GM23248 (cell line): ENCODE results near the gene KLK5. TPM values are rescaled to one million over a fixed set of nuclear protein-coding genes. Genes with fewer than 3 reads are reported as not detected.

ENCODE experiments used
- DNase-seq: peaks from one replicate; pipeline ENCODE4 v3.0.0-alpha.2; 2015
- H2AFZ ChIP-seq: fragments of 200-600 bp; sonication (generic); 2 replicates; pipeline ENCODE4 v1.6.1; 2016; ENCODE audit warnings: antibody characterized with exemption
- H3F3A ChIP-seq: fragments of 200-600 bp; sonication (generic); 2 replicates; pipeline ENCODE4 v1.6.1; 2016; ENCODE audit warnings: mild to moderate bottlenecking, antibody characterized with exemption, mixed run types; ENCODE audit not compliant: insufficient read depth
- H3K27ac ChIP-seq: fragments of 200-600 bp; sonication (generic); 2 replicates; pipeline ENCODE4 v1.5.1; 2016; ENCODE audit warnings: mild to moderate bottlenecking
- H3K27me3 ChIP-seq: fragments of 200-600 bp; sonication (generic); replicated peaks from 2 replicates; pipeline ENCODE4 v1.6.1; 2016; ENCODE audit warnings: mild to moderate bottlenecking; ENCODE audit not compliant: insufficient read depth
- H3K36me3 ChIP-seq: fragments of 200-600 bp; sonication (generic); 2 replicates; pipeline ENCODE4 v1.6.1; 2016; ENCODE audit warnings: low read depth, mild to moderate bottlenecking
- H3K4me1 ChIP-seq: fragments of 200-600 bp; sonication (generic); 2 replicates; pipeline ENCODE4 v1.6.1; 2016; ENCODE audit warnings: mild to moderate bottlenecking; ENCODE audit not compliant: insufficient read depth
- H3K4me2 ChIP-seq: fragments of 200-600 bp; sonication (generic); one replicate; pipeline ENCODE4 v1.6.1; 2016; ENCODE audit warnings: mild to moderate bottlenecking; ENCODE audit not compliant: unreplicated experiment
- H3K4me3 ChIP-seq: fragments of 200-600 bp; sonication (generic); 2 replicates; pipeline ENCODE4 v1.5.1; 2016; ENCODE audit warnings: mild to moderate bottlenecking
- H3K79me2 ChIP-seq: fragments of 200-600 bp; sonication (generic); 2 replicates; pipeline ENCODE4 v1.6.1; 2016; ENCODE audit warnings: mild to moderate bottlenecking; ENCODE audit not compliant: insufficient read depth
- H3K9ac ChIP-seq: fragments of 200-600 bp; sonication (generic); 2 replicates; pipeline ENCODE4 v1.6.1; 2016; ENCODE audit warnings: mild to moderate bottlenecking
- H3K9me2 ChIP-seq: fragments of 200-600 bp; sonication (generic); 2 replicates; pipeline ENCODE4 v1.6.1; 2016; ENCODE audit warnings: mixed run types, mild to moderate bottlenecking, moderate library complexity; ENCODE audit not compliant: insufficient read depth
- H3K9me3 ChIP-seq: fragments of 200-600 bp; sonication (generic); one replicate; pipeline ENCODE4 v1.6.1; 2017; ENCODE audit warnings: low read depth
- H4K20me1 ChIP-seq: fragments of 200-600 bp; sonication (generic); 2 replicates; pipeline ENCODE4 v1.6.0; 2016; ENCODE audit not compliant: insufficient read depth
- EZH2 ChIP-seq: fragments of 200-600 bp; sonication (generic); IDR thresholded peaks from 2 replicates; pipeline ENCODE4 v1.6.1; 2018; ENCODE audit warnings: antibody characterized with exemption, mild to moderate bottlenecking; ENCODE audit not compliant: insufficient read depth, poor library complexity, severe bottlenecking
- EZH2phosphoT487 ChIP-seq: fragments of 200-600 bp; sonication (generic); IDR thresholded peaks from 2 replicates; pipeline ENCODE4 v1.6.1; 2018; ENCODE audit warnings: antibody characterized with exemption, moderate library complexity, mild to moderate bottlenecking, low read depth; ENCODE audit not compliant: insufficient read depth
- WGBS, 2 experiments: methylation state at CpG; one replicate each; pipeline ENCODE4 v1.1.6; 2015 to 2017; ENCODE audit warnings: low lambda C conversion rate in 2 of 2, low coverage in 1 of 2; ENCODE audit errors: missing lambda C conversion rate in 2 of 2; 5-methylcytosine and 5-hydroxymethylcytosine counted together
- in situ Hi-C: fragments of 300-500 bp; cut with MboI; formaldehyde crosslinking; loops from 2 replicates; pipeline ENCODE4 v1.15.0; 2020
- polyA plus RNA-seq: library from polyadenylated mRNA; unstranded; fragments of >200 nt; fragmentation: Nextera tagmentation; extraction: Ambion mirVana; gene quantifications from 2 replicates; pipeline ENCODE4 v1.2.1, GENCODE V29; 2016
- total RNA-seq: library from RNA; depleted of rRNA; stranded (reverse); fragments of >200 nt; shearing (Covaris generic); gene quantifications from 2 replicates; pipeline ENCODE4 v1.2.3, GENCODE V29; 2014

The KLK5 gene
- total and polyA plus RNA-seq, 2 experiments from 2014 or later = not detected

DNA sequence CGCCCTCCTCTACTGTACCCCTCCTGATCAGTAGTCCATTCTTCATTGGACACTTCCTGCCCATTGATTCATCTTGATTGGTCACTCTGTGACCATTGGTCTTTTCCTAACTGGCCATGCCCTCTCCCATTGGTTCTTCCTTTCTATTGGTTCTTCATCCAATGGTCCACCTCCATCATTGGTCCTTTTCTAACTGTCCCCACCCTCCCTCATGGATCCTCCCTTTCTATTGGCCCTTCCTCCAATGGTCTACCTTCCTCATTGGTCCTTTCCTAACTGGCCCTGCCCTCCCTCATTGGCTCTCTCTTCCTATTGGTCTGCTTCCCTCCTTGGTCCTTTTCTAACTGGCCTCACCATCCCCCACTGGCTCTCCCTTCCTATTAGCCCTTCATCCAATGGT lies 9.4 kb upstream of the KLK5 start:
- TF ChIP-seq EZH2 (no peak), EZH2phosphoT487 (no peak)
- Histone ChIP-seq H3F3A (no peaks in the 10 kb centered on the region), H3K4me2 (no peak overlapping the region), H3K27me3 (no peaks in the 10 kb centered on the region), H3K27ac (no peak overlapping the region), H4K20me1 (no peaks in the 10 kb centered on the region), H3K36me3 (no peaks in the 10 kb centered on the region), H3K4me3 (no peak overlapping the region), H3K4me1 (no peaks in the 10 kb centered on the region), H3K9me3 (no peaks in the 10 kb centered on the region), H3K79me2 (no peaks in the 10 kb centered on the region), H3K9ac (no peak overlapping the region), H3K9me2 (no peaks in the 10 kb centered on the region), H2AFZ (no peak overlapping the region)
- in situ Hi-C loops = no loop called here
- WGBS, 2 experiments = 21 to 32% methylated on average over 1 of the region's 1 CpG
- DNase-seq = no peak

DNA sequence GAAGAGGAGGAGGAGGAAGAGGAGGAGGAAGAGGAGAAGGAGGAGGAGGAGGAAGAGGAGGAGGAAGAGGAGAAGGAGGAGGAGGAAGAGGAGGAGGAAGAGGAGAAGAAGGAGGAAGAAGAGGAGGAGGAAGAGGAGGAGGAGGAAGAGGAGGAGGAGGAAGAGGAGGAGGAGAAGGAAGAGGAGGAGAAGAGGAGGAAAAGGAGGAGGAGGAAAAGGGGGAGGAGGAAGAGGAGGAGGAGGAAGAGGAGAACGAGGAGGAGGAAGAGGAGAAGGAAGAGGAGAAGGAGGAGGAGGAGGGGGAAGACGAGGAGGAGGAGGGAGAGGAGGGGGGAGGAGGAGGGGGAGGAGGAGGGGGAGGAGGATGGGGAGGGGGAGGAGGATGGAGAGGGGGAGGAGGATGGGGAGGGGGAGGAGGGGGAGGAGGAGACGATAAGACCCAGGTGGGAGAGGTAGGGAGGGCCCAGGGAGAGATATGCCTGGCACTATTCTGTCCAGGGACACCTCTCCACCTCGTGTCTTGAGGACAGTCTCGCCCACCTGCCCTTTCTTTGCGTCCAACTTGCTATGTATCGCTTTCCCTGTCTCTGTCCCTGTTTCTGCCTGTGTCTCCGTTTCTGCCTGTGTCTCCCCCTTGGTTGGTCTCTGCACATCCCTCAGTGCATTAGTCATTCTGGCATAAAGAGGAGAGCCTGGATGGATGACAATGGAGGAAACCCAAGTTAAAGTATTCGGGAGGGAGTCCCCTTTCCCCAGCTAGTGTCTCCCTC lies 7.1 kb upstream of the KLK5 start:
- no peaks in the 10 kb centered on the region for H3F3A ChIP-seq
- no peak overlapping the region for H3K9ac ChIP-seq
- no peaks in the 10 kb centered on the region for H3K36me3 ChIP-seq
- TF ChIP-seq EZH2phosphoT487 (no peak), EZH2 (no peak)
- peak; percentile 32 for DNase-seq
- no peaks in the 10 kb centered on the region for H3K4me1 ChIP-seq
- H3K79me2 ChIP-seq = no peaks in the 10 kb centered on the region
- no peaks in the 10 kb centered on the region for H3K9me3 ChIP-seq
- H3K4me2 ChIP-seq = no peak overlapping the region
- no peak overlapping the region for H2AFZ ChIP-seq
- no peak overlapping the region for H3K27ac ChIP-seq
- WGBS, 2 experiments = 26 to 49% methylated on average over 7 to 9 of the region's 9 CpGs
- in situ Hi-C loops = no loop called here
- H3K4me3 ChIP-seq = no peak overlapping the region
- no peaks in the 10 kb centered on the region for H3K9me2 ChIP-seq
- H3K27me3 ChIP-seq = 0 out of 2 replicates have a peak, but pooled peaks cover 7% of the 10 kb centered on the region
- H4K20me1 ChIP-seq = no peaks in the 10 kb centered on the region

DNA sequence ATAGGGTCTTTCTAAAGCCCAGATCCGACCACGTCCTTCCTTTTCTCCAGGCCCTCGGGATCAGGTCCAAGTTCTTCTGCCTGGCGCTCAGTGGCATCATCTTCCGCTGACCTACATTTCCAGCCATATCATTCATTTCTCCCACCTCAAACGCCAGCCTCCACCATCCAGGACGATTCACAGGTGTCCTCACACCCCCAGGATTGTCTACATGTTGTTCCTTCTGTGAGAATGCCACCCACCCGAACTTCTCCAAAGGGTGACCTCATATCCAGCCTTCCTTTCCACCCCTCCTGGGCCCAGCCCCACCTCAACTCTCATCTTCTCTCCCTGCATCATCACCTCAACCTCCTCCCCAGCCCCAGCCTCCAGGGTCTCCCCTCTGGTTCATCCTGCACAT lies 4.7 kb upstream of the KLK5 start:
- 29 to 39% methylated on average over 6 to 8 of the region's 8 CpGs for WGBS, 2 experiments
- H3K9ac ChIP-seq = no peak overlapping the region
- in situ Hi-C loops = no loop called here

DNA sequence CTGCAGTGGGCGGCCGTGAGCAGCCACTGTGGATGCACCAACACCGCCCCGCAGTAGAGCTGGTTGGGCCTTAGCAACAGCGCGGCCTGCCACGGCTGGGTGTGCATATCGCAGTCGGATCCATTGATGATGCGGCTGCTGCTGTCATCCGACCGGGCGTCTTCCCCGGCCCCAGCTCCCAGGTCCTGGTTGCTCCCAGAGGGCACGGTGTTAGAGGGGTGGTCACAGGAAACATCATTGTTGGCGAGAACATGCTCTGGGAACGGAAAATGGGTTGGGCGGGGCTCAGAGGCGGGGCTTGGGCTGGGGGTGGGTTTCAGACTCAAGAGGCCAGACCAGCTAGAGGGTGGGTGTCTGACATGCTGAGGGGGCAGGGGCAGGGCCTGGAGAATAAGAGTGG lies 3.0 kb downstream of the KLK5 start:
- no peak overlapping the region for H3K27ac ChIP-seq
- no peaks in the 10 kb centered on the region for H3K79me2 ChIP-seq
- H3K4me1 ChIP-seq = no peaks in the 10 kb centered on the region
- no peak for DNase-seq
- H3K4me2 ChIP-seq = no peak overlapping the region
- no peak overlapping the region for H3K4me3 ChIP-seq
- in situ Hi-C loops = no loop called here
- WGBS, 2 experiments = 30 to 45% methylated on average over 17 to 19 of the region's 19 CpGs
- TF ChIP-seq EZH2 (no peak), EZH2phosphoT487 (no peak)
- no peak overlapping the region for H2AFZ ChIP-seq
- H3F3A ChIP-seq = no peaks in the 10 kb centered on the region
- H3K36me3 ChIP-seq = no peaks in the 10 kb centered on the region
- no peaks in the 10 kb centered on the region for H3K9me3 ChIP-seq
- no peak overlapping the region for H3K9ac ChIP-seq
- H3K27me3 ChIP-seq = no peaks in the 10 kb centered on the region
- no peaks in the 10 kb centered on the region for H4K20me1 ChIP-seq
- no peaks in the 10 kb centered on the region for H3K9me2 ChIP-seq

More for the DNA sequence above, 4.7 kb upstream of the KLK5 start:
- Histone ChIP-seq H3K4me3 (no peak overlapping the region), H3K27me3 (0 out of 2 replicates have a peak, but pooled peaks cover 7% of the 10 kb centered on the region), H3K27ac (no peak overlapping the region), H3K9me3 (no peaks in the 10 kb centered on the region), H3K79me2 (no peaks in the 10 kb centered on the region), H3K36me3 (no peaks in the 10 kb centered on the region), H3K4me2 (no peak overlapping the region), H3K9me2 (no peaks in the 10 kb centered on the region), H3F3A (no peaks in the 10 kb centered on the region), H3K4me1 (no peaks in the 10 kb centered on the region), H4K20me1 (no peaks in the 10 kb centered on the region), H2AFZ (no peak overlapping the region)
- no peak for TF ChIP-seq EZH2phosphoT487
- TF ChIP-seq EZH2 = no peak
- no peak for DNase-seq
